HG03135 (cell line): ENCODE measurements around the gene CAMK4.
A peak's percentile ranks its signal among the peaks of the same experiment; 100 is the strongest.

Experiments
- ATAC-seq: cut with Tn5 transposase; IDR thresholded peaks from one replicate; pipeline ENCODE4 v1.9.1; 2021; ENCODE audit warnings: mild to moderate bottlenecking, moderate library complexity; ENCODE audit not compliant: unreplicated experiment

CAMK4 gene

GRCh38 chr5:111228520-111229220 is 4.5 kb downstream of the CAMK4 start:
- ATAC-seq: no peak

- no peak for ATAC-seq
These were observed 5.1 kb downstream of the CAMK4 start for GRCh38 chr5:111229221-111229835.

GRCh38 chr5:111229871-111230810 is 6.0 kb downstream of the CAMK4 start:
- peak; percentile 41 for ATAC-seq

- no peak for ATAC-seq
These were observed 6.9 kb downstream of the CAMK4 start for GRCh38 chr5:111231119-111231518.

- ATAC-seq: no peak
These were observed 8.3 kb downstream of the CAMK4 start for GRCh38 chr5:111232311-111233051.

- no peak for ATAC-seq
These were observed 8.8 kb downstream of the CAMK4 start for GRCh38 chr5:111233052-111233374.

- ATAC-seq: no peak
These were observed 9.9 kb downstream of the CAMK4 start for GRCh38 chr5:111234125-111234524.

- no peak for ATAC-seq
These were observed 11.5 kb downstream of the CAMK4 start for GRCh38 chr5:111235635-111236034.

GRCh38 chr5:111236348-111236747 is 12.2 kb downstream of the CAMK4 start:
- no peak for ATAC-seq

- no peak for ATAC-seq
These were observed 12.8 kb downstream of the CAMK4 start for GRCh38 chr5:111236995-111237394.

- ATAC-seq: no peak
These were observed 13.3 kb downstream of the CAMK4 start for GRCh38 chr5:111237470-111237869.

GRCh38 chr5:111238431-111239225 is 14.4 kb downstream of the CAMK4 start:
- ATAC-seq: no peak

- ATAC-seq: no peak
These were observed 17.5 kb downstream of the CAMK4 start for GRCh38 chr5:111241696-111242095.

GRCh38 chr5:111242606-111243005 is 18.4 kb downstream of the CAMK4 start:
- no peak for ATAC-seq

- ATAC-seq: no peak
These were observed 19.1 kb downstream of the CAMK4 start for GRCh38 chr5:111243318-111243717.

- no peak for ATAC-seq
These were observed 21.5 kb downstream of the CAMK4 start for GRCh38 chr5:111245654-111246053.

GRCh38 chr5:111246459-111246858 is 22.3 kb downstream of the CAMK4 start:
- no peak for ATAC-seq

- no peak for ATAC-seq
These were observed 24.4 kb downstream of the CAMK4 start for GRCh38 chr5:111248571-111248970.

- ATAC-seq: no peak
These were observed 27.7 kb downstream of the CAMK4 start for GRCh38 chr5:111251921-111252320.
